HepG2 (cell line): Measurements from ENCODE around the gene RNF125. TPM values are rescaled to one million over a fixed set of nuclear protein-coding genes. Genes with fewer than 3 reads are reported as not detected.
A peak's percentile ranks its signal among the peaks of the same experiment; 100 is the strongest.

Source experiments
- ELF4 ChIP-seq: sonication (generic); formaldehyde crosslinking; IDR thresholded peaks from 2 replicates; pipeline ENCODE4 v1.5.0; 2020; ENCODE audit warnings: missing genetic modification reagents, mild to moderate bottlenecking, moderate library complexity, borderline replicate concordance
- EP300 ChIP-seq, 3 experiments: sonication (generic) in 1 of 3; formaldehyde crosslinking in 1 of 3; IDR thresholded peaks; 2 replicates each; pipeline versions ENCODE4 v1.5.1 to v1.6.1; 2011 to 2020; ENCODE audit warnings: low read depth in 2 of 3, low read length in 2 of 3, borderline replicate concordance in 1 of 3, improper control_type of control experiment in 1 of 3, mild to moderate bottlenecking in 1 of 3, missing genetic modification reagents in 1 of 3, moderate library complexity in 1 of 3
- FOXP1 ChIP-seq, 2 experiments: fragments of 450-650 bp in 1 of 2; IDR thresholded peaks; 2 replicates each; pipeline ENCODE4 v1.6.1; 2017 to 2018; ENCODE audit warnings: antibody characterized with exemption in 1 of 2
- KDM5B ChIP-seq: sonication (generic); formaldehyde crosslinking; IDR thresholded peaks from 2 replicates; pipeline ENCODE4 v1.4.0; 2020; ENCODE audit warnings: missing genetic modification reagents, mild to moderate bottlenecking, borderline replicate concordance
- MAX ChIP-seq: IDR thresholded peaks from 2 replicates; pipeline ENCODE4 v1.6.1; 2012; ENCODE audit warnings: inconsistent platforms
- NFKBIZ ChIP-seq: IDR thresholded peaks from 2 replicates; pipeline ENCODE4 v1.6.1; 2018; ENCODE audit warnings: missing genetic modification reagents, missing compliant biosample characterization
- NRL ChIP-seq: sonication (generic); formaldehyde crosslinking; IDR thresholded peaks from 2 replicates; pipeline ENCODE4 v1.5.0; 2020; ENCODE audit warnings: missing genetic modification reagents, mild to moderate bottlenecking, moderate library complexity, borderline replicate concordance
- PHF8 ChIP-seq: sonication (generic); formaldehyde crosslinking; IDR thresholded peaks from 2 replicates; pipeline ENCODE4 v1.5.0; 2020; ENCODE audit warnings: missing genetic modification reagents
- RAD21 ChIP-seq: fragments of 450-650 bp; formaldehyde crosslinking; IDR thresholded peaks from 2 replicates; pipeline ENCODE4 v1.5.0; 2020; ENCODE audit warnings: mild to moderate bottlenecking
- SALL2 ChIP-seq: sonication (generic); formaldehyde crosslinking; IDR thresholded peaks from 2 replicates; pipeline ENCODE4 v1.8.1; 2023; ENCODE audit warnings: mild to moderate bottlenecking, missing genetic modification reagents, inconsistent platforms
- TCF7L2 ChIP-seq: IDR thresholded peaks from 2 replicates; pipeline ENCODE4 v1.6.1; 2011; ENCODE audit warnings: mild to moderate bottlenecking, low read depth, low read length, moderate library complexity
- YEATS4 ChIP-seq: sonication (generic); formaldehyde crosslinking; IDR thresholded peaks from 2 replicates; pipeline ENCODE4 v1.4.0; 2020; ENCODE audit warnings: missing genetic modification reagents, borderline replicate concordance
- ZFY ChIP-seq: sonication (generic); formaldehyde crosslinking; IDR thresholded peaks from 2 replicates; pipeline ENCODE4 v1.4.0; 2020; ENCODE audit warnings: missing genetic modification reagents
- ZNF260 ChIP-seq: sonication (generic); formaldehyde crosslinking; IDR thresholded peaks from 2 replicates; pipeline ENCODE4 v1.4.0; 2020; ENCODE audit warnings: missing genetic modification reagents, low read depth, mild to moderate bottlenecking, borderline replicate concordance
- ZNF550 ChIP-seq: sonication (generic); formaldehyde crosslinking; IDR thresholded peaks from 2 replicates; pipeline ENCODE4 v1.4.0; 2020; ENCODE audit warnings: mild to moderate bottlenecking, missing genetic modification reagents, borderline replicate concordance
- ZNF776 ChIP-seq: sonication (generic); formaldehyde crosslinking; IDR thresholded peaks from 2 replicates; pipeline ENCODE4 v1.4.0; 2020; ENCODE audit warnings: mild to moderate bottlenecking, missing genetic modification reagents
- ZNF790 ChIP-seq: sonication (generic); formaldehyde crosslinking; IDR thresholded peaks from 2 replicates; pipeline ENCODE4 v1.8.0; 2022; ENCODE audit warnings: missing genetic modification reagents, mild to moderate bottlenecking, borderline replicate concordance
- ZSCAN21 ChIP-seq: sonication (generic); formaldehyde crosslinking; IDR thresholded peaks from 2 replicates; pipeline ENCODE4 v1.8.0; 2022; ENCODE audit warnings: mild to moderate bottlenecking, missing genetic modification reagents, moderate library complexity, borderline replicate concordance
- polyA plus RNA-seq, 8 experiments: library from polyadenylated mRNA; depleted of rRNA in 3 of 8; stranded (reverse) in 7 of 8; unstranded in 1 of 8; fragments of >200 nt; fragmentation: Illumina TruSeq in 4 of 8; extraction: Trizol in 4 of 8; gene quantifications; 2 replicates each; pipeline versions ENCODE4 v1.2.1 to v1.2.3, GENCODE V29; 2011 to 2016; ENCODE audit warnings: low read depth in 4 of 8, missing spikeins in 1 of 8, mixed read lengths in 1 of 8; ENCODE audit not compliant: insufficient read depth in 1 of 8
- total RNA-seq, 5 experiments: library from RNA; depleted of rRNA; stranded (reverse); fragments of >200 nt; fragmentation: Illumina TruSeq; extraction: Trizol; gene quantifications; 2 replicates each; pipeline ENCODE4 v1.2.3, GENCODE V29; 2016; ENCODE audit warnings: low read depth in 1 of 5
- TF ChIP-seq, protein P1 (sequence below): sonication (generic); formaldehyde crosslinking; IDR thresholded peaks from 2 replicates; pipeline ENCODE4 v1.5.0; 2020; ENCODE audit warnings: missing genetic modification reagents
- TF ChIP-seq, protein P2 (sequence below), 2 experiments: sonication (generic) in 1 of 2; formaldehyde crosslinking in 1 of 2; IDR thresholded peaks; 2 replicates each; pipeline versions ENCODE4 v1.4.0 to v1.6.1; 2016 to 2020; ENCODE audit warnings: borderline replicate concordance in 1 of 2, low read depth in 1 of 2, mild to moderate bottlenecking in 1 of 2, missing genetic modification reagents in 1 of 2

The RNF125 gene
- total and polyA plus RNA-seq, 2 of the 13 experiments (the other 11 are each of a cell fraction or from before 2014, with no cell fraction given) = 0.58 to 1.8 TPM

GRCh38 chr18:32018331-32019250 is at the start of gene RNF125 (continued):
- TF ChIP-seq YEATS4 (CRISPR knock-in tag) (no peak; the same call in 1 of the 2 replicates), ZSCAN21 (CRISPR knock-in tag) (peak; percentile 57; the same call in 1 of the 2 replicates), ZFY (CRISPR knock-in tag) (peak; percentile 73), NFKBIZ (CRISPR knock-in tag) (no peak), NRL (CRISPR knock-in tag) (peak; percentile 54; the same call in 1 of the 2 replicates), TCF7L2 (no peak), ZNF776 (CRISPR knock-in tag) (peak; percentile 94), MAX (peak; percentile 75), PHF8 (peak; percentile 50), RAD21 (CRISPR knock-in tag) (no peak), KDM5B (CRISPR knock-in tag) (peak; percentile 73), EP300 (IDR thresholded peaks at IDR 0.05; ENCODE audit: low read depth in 2 of 2, low read length in 2 of 2) (no peak), EP300 (CRISPR knock-in tag; IDR thresholded peaks at IDR 0.05; ENCODE audit: borderline replicate concordance) (no peak), ZNF550 (CRISPR knock-in tag) (no peak), ZNF790 (0 out of 2 replicates have a peak, but pooled peaks have one; percentile 87), FOXP1 (IDR thresholded peaks at IDR 0.05) (no peak), FOXP1 (CRISPR knock-in tag; IDR thresholded peaks at IDR 0.05) (no peak), ZNF260 (CRISPR knock-in tag) (no peak), ELF4 (CRISPR knock-in tag) (no peak), SALL2 (CRISPR knock-in tag) (no peak; the same call in 1 of the 2 replicates)
- TF ChIP-seq, protein P1, sequence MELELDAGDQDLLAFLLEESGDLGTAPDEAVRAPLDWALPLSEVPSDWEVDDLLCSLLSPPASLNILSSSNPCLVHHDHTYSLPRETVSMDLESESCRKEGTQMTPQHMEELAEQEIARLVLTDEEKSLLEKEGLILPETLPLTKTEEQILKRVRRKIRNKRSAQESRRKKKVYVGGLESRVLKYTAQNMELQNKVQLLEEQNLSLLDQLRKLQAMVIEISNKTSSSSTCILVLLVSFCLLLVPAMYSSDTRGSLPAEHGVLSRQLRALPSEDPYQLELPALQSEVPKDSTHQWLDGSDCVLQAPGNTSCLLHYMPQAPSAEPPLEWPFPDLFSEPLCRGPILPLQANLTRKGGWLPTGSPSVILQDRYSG (CRISPR knock-in tag) = no peak
- TF ChIP-seq, protein P2, sequence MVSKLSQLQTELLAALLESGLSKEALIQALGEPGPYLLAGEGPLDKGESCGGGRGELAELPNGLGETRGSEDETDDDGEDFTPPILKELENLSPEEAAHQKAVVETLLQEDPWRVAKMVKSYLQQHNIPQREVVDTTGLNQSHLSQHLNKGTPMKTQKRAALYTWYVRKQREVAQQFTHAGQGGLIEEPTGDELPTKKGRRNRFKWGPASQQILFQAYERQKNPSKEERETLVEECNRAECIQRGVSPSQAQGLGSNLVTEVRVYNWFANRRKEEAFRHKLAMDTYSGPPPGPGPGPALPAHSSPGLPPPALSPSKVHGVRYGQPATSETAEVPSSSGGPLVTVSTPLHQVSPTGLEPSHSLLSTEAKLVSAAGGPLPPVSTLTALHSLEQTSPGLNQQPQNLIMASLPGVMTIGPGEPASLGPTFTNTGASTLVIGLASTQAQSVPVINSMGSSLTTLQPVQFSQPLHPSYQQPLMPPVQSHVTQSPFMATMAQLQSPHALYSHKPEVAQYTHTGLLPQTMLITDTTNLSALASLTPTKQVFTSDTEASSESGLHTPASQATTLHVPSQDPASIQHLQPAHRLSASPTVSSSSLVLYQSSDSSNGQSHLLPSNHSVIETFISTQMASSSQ (IDR thresholded peaks at IDR 0.05; ENCODE audit: low read depth) = no peak
- TF ChIP-seq, protein P2 (CRISPR knock-in tag; IDR thresholded peaks at IDR 0.05; ENCODE audit: borderline replicate concordance) = peak; percentile 67
